HEK293 (cell line): Measurements from ENCODE around the gene DPP9.

Experiments used
- CTCF ChIA-PET: fragments of 350-600 bp; formaldehyde crosslinking; extraction: SDS; loops from one replicate; lab custom pipeline; 2021; ENCODE audit warnings: antibody characterized with exemption; lab: Yijun Ruan, JAX
- POLR2A ChIA-PET: fragments of 300-600 bp; formaldehyde crosslinking; extraction: SDS; loops from one replicate; lab custom pipeline; 2020; ENCODE audit warnings: antibody characterized with exemption, inconsistent platforms; lab: Yijun Ruan, JAX
- H3K27ac ChIP-seq: fragments of 200-500 bp; sonication (Bioruptor generic); 2 replicates; pipeline ENCODE4 v1.5.1; 2014; ENCODE audit warnings: low read depth, low read length, control low read depth, inconsistent platforms; ENCODE audit errors: extremely low read depth
- H3K36me3 ChIP-seq, 2 experiments: fragments of 200-500 bp in 1 of 2; sonication (Bioruptor generic) in 1 of 2; 1 replicate in 1 of 2; 2 replicates in 1 of 2; pipeline ENCODE4 v1.5.1; 2014 to 2017; ENCODE audit warnings: inconsistent platforms in 2 of 2, low read length in 2 of 2; ENCODE audit not compliant: control insufficient read depth in 2 of 2, insufficient read depth in 1 of 2
- H3K4me1 ChIP-seq: fragments of 200-500 bp; sonication (Bioruptor generic); 2 replicates; pipeline ENCODE4 v1.5.1; 2014; ENCODE audit warnings: mild to moderate bottlenecking, low read length, inconsistent platforms; ENCODE audit not compliant: control insufficient read depth, insufficient read depth
- H3K4me3 ChIP-seq: 2 replicates; pipeline ENCODE4 v1.5.1; 2011; ENCODE audit warnings: low read depth, mild to moderate bottlenecking, control low read depth, low read length, moderate library complexity
- H3K9me3 ChIP-seq: fragments of 200-500 bp; sonication (Bioruptor generic); 2 replicates; pipeline ENCODE4 v1.5.1; 2014; ENCODE audit warnings: low read depth, low read length, inconsistent platforms; ENCODE audit not compliant: control insufficient read depth, insufficient read depth
- GLIS2 ChIP-seq: fragments of 450-650 bp; formaldehyde crosslinking; IDR thresholded peaks from 2 replicates; pipeline ENCODE4 v1.5.1; 2016; ENCODE audit warnings: missing biosample characterization, missing genetic modification characterization
- KLF10 ChIP-seq: fragments of 450-650 bp; IDR thresholded peaks from 2 replicates; pipeline ENCODE4 v1.5.1; 2018; ENCODE audit warnings: missing biosample characterization, mild to moderate bottlenecking, missing genetic modification characterization
- KLF8 ChIP-seq: fragments of 450-650 bp; formaldehyde crosslinking; IDR thresholded peaks from 2 replicates; pipeline ENCODE4 v1.5.1; 2016; ENCODE audit warnings: missing biosample characterization, missing genetic modification characterization
- KLF9 ChIP-seq: fragments of 450-650 bp; formaldehyde crosslinking; IDR thresholded peaks from 2 replicates; pipeline ENCODE4 v1.5.1; 2016; ENCODE audit warnings: missing biosample characterization, missing genetic modification characterization, low read depth
- PRDM1 ChIP-seq: fragments of 450-650 bp; formaldehyde crosslinking; IDR thresholded peaks from 2 replicates; pipeline ENCODE4; 2016; ENCODE audit warnings: missing biosample characterization, missing genetic modification characterization
- REPIN1 ChIP-seq: fragments of 450-650 bp; formaldehyde crosslinking; IDR thresholded peaks from 2 replicates; pipeline ENCODE4 v1.5.1; 2017; ENCODE audit warnings: missing biosample characterization, missing genetic modification characterization, low read depth
- TCF7L2 ChIP-seq: IDR thresholded peaks from 2 replicates; pipeline ENCODE4 v1.6.1; 2011; ENCODE audit warnings: low read depth, mild to moderate bottlenecking, inconsistent platforms, low read length, moderate library complexity, borderline replicate concordance
- ZBTB26 ChIP-seq: fragments of 450-650 bp; formaldehyde crosslinking; optimal IDR thresholded peaks from 2 replicates; pipeline ENCODE3; 2016; ENCODE audit warnings: missing biosample characterization, mild to moderate bottlenecking, missing genetic modification characterization
- ZFP41 ChIP-seq: fragments of 450-650 bp; formaldehyde crosslinking; IDR thresholded peaks from 2 replicates; pipeline ENCODE4 v1.5.1; 2016; ENCODE audit warnings: missing biosample characterization, missing genetic modification characterization, borderline replicate concordance
- ZFP69B ChIP-seq: fragments of 450-650 bp; formaldehyde crosslinking; IDR thresholded peaks from 2 replicates; pipeline ENCODE4 v1.5.1; 2016; ENCODE audit warnings: missing biosample characterization, missing genetic modification characterization
- ZNF146 ChIP-seq: fragments of 450-650 bp; formaldehyde crosslinking; IDR thresholded peaks from 2 replicates; pipeline ENCODE4 v1.5.1; 2016; ENCODE audit warnings: missing biosample characterization, missing genetic modification characterization
- ZNF16 ChIP-seq: fragments of 450-650 bp; formaldehyde crosslinking; IDR thresholded peaks from 2 replicates; pipeline ENCODE4 v1.5.1; 2016; ENCODE audit warnings: low read depth, missing biosample characterization, missing genetic modification characterization
- ZNF266 ChIP-seq: fragments of 450-650 bp; formaldehyde crosslinking; IDR thresholded peaks from 2 replicates; pipeline ENCODE4 v1.5.1; 2016; ENCODE audit warnings: missing biosample characterization, missing genetic modification characterization, low read depth
- ZNF280D ChIP-seq: fragments of 450-650 bp; formaldehyde crosslinking; IDR thresholded peaks from 2 replicates; pipeline ENCODE4 v1.5.1; 2016; ENCODE audit warnings: missing biosample characterization, missing genetic modification characterization
- ZNF354C ChIP-seq: fragments of 450-650 bp; formaldehyde crosslinking; IDR thresholded peaks from 2 replicates; pipeline ENCODE4 v1.5.1; 2016; ENCODE audit warnings: missing biosample characterization, missing genetic modification characterization, low read depth, borderline replicate concordance
- ZNF366 ChIP-seq: fragments of 450-650 bp; formaldehyde crosslinking; conservative IDR thresholded peaks from 2 replicates; pipeline ENCODE4 v1.5.1; 2016; ENCODE audit warnings: missing biosample characterization, missing genetic modification characterization
- ZNF433 ChIP-seq: fragments of 450-650 bp; formaldehyde crosslinking; IDR thresholded peaks from 2 replicates; pipeline ENCODE4 v1.5.1; 2016; ENCODE audit warnings: missing biosample characterization, missing genetic modification characterization, low read depth
- ZNF514 ChIP-seq: fragments of 450-650 bp; formaldehyde crosslinking; IDR thresholded peaks from 2 replicates; pipeline ENCODE4 v1.5.1; 2016; ENCODE audit warnings: missing biosample characterization, missing genetic modification characterization
- ZNF518A ChIP-seq: fragments of 450-650 bp; formaldehyde crosslinking; conservative IDR thresholded peaks from 2 replicates; pipeline ENCODE4 v1.5.1; 2016; ENCODE audit warnings: low read depth, missing biosample characterization, missing genetic modification characterization
- ZNF529 ChIP-seq: fragments of 450-650 bp; formaldehyde crosslinking; IDR thresholded peaks from 2 replicates; pipeline ENCODE4 v1.5.1; 2017; ENCODE audit warnings: missing genetic modification characterization, missing biosample characterization; ENCODE audit not compliant: insufficient replicate concordance
- ZNF585B ChIP-seq: fragments of 450-650 bp; formaldehyde crosslinking; IDR thresholded peaks from 2 replicates; pipeline ENCODE4 v1.5.1; 2016; ENCODE audit warnings: missing biosample characterization, missing genetic modification characterization
- ZNF623 ChIP-seq: fragments of 450-650 bp; formaldehyde crosslinking; IDR thresholded peaks from 2 replicates; pipeline ENCODE4 v1.5.1; 2016; ENCODE audit warnings: missing biosample characterization, missing genetic modification characterization
- ZNF660 ChIP-seq: fragments of 450-650 bp; IDR thresholded peaks from 2 replicates; pipeline ENCODE4 v1.5.1; 2018; ENCODE audit warnings: missing biosample characterization, mild to moderate bottlenecking, missing genetic modification characterization
- ZNF777 ChIP-seq: fragments of 450-650 bp; formaldehyde crosslinking; IDR thresholded peaks from 2 replicates; pipeline ENCODE4 v1.5.1; 2017; ENCODE audit warnings: missing biosample characterization, missing genetic modification characterization, borderline replicate concordance

Gene DPP9

GRCh38 chr19:4645718-4646117, 77.9 kb downstream of the DPP9 start:
- POLR2A ChIA-PET: interaction anchor here (0.7 kb wide), 1 partner anchor 9 kb away, joined by 4 read pairs; no protein-coding TSS in a partner anchor
- no peak overlapping the region for H3K27ac ChIP-seq
- H3K4me3 ChIP-seq: no peak overlapping the region
- no peaks in the 10 kb centered on the region for H3K9me3 ChIP-seq
- no peaks in the 10 kb centered on the region for H3K4me1 ChIP-seq
- CTCF ChIA-PET: no interaction called here
- no peak for TF ChIP-seq ZNF585B (tag by site-specific recombination)
- TF ChIP-seq ZNF623: peak; percentile 100
- 0 out of 2 replicates have a peak, but pooled peaks have one; percentile 19 for TF ChIP-seq ZNF280D (tag by site-specific recombination)
- TF ChIP-seq KLF8 (tag by site-specific recombination): peak; percentile 25; the same call in 1 of the 2 replicates
- peaks cover 0 to 5% of the 10 kb centered on the region in 2 experiments; a peak in 1 of 3 replicates for H3K36me3 ChIP-seq

GRCh38 chr19:4642625-4643024, 81.0 kb downstream of the DPP9 start:
- ChIA-PET POLR2A (interaction anchor here (0.7 kb wide), 1 partner anchor 27 kb away, joined by 3 read pairs; no protein-coding TSS in a partner anchor), CTCF (no interaction called here)
- Histone ChIP-seq H3K27ac (no peak overlapping the region), H3K9me3 (no peaks in the 10 kb centered on the region), H3K4me1 (no peaks in the 10 kb centered on the region; the same call in 1 of the 2 replicates), H3K4me3 (no peak overlapping the region), H3K36me3 (no peaks in the 10 kb centered on the region)
- peak; percentile 86 for TF ChIP-seq ZNF623
- TF ChIP-seq KLF9: no peak
- no peak for TF ChIP-seq ZNF777 (tag by site-specific recombination)
- TF ChIP-seq ZNF433: no peak
- TF ChIP-seq KLF10: no peak
- TF ChIP-seq ZNF366 (tag by site-specific recombination): no peak
- TF ChIP-seq ZNF16 (tag by site-specific recombination): peak; percentile 83
- TF ChIP-seq GLIS2 (tag by site-specific recombination): no peak

GRCh38 chr19:4641132-4641531, 82.5 kb downstream of the DPP9 start:
- CTCF ChIA-PET: interaction anchor here (0.8 to 1.8 kb wide), 3 partner anchors 18 to 143 kb away, joined by 3 to 5 read pairs (median 5); no protein-coding TSS in a partner anchor
- no peak overlapping the region for H3K27ac ChIP-seq

More at GRCh38 chr19:4641132-4641531, 82.5 kb downstream of the DPP9 start:
- Histone ChIP-seq H3K36me3 (no peaks in the 10 kb centered on the region), H3K9me3 (no peaks in the 10 kb centered on the region), H3K4me1 (no peaks in the 10 kb centered on the region; the same call in 1 of the 2 replicates), H3K4me3 (no peak overlapping the region)
- TF ChIP-seq ZNF146: no peak
- TF ChIP-seq ZFP41: no peak
- no peak for TF ChIP-seq ZNF433
- TF ChIP-seq ZNF514 (tag by site-specific recombination): no peak
- no peak for TF ChIP-seq ZBTB26 (tag by site-specific recombination)
- no peak for TF ChIP-seq ZNF266 (tag by site-specific recombination)
- no peak for TF ChIP-seq TCF7L2
- no peak for TF ChIP-seq ZNF529 (tag by site-specific recombination)
- no peak for TF ChIP-seq PRDM1
- no peak for TF ChIP-seq ZFP69B (tag by site-specific recombination)
- no peak for TF ChIP-seq ZNF518A (tag by site-specific recombination)
- TF ChIP-seq ZNF354C (tag by site-specific recombination): no peak
- no peak for TF ChIP-seq ZNF660 (tag by site-specific recombination)
- TF ChIP-seq REPIN1 (tag by site-specific recombination): no peak
- POLR2A ChIA-PET: interaction anchor here (0.7 kb wide), 1 partner anchor 137 kb away, joined by 4 read pairs; no protein-coding TSS in a partner anchor
